ENCODE results near the gene DUSP1. TPM values are rescaled to one million over a fixed set of nuclear protein-coding genes. Genes with fewer than 3 reads are reported as not detected.

The DUSP1 gene
- total and polyA plus RNA-seq, 2 donors (not counting 3 experiments of a cell fraction or from before 2014, with no cell fraction given): 36.1 to 196 TPM

- intact Hi-C loops (cut with micrococcal nuclease): loop anchor here (10.0 kb wide), 1 partner anchor 990 kb away; no protein-coding TSS in a partner anchor
- Histone ChIP-seq H3K36me3 (ENCODE audit: control insufficient read depth in 2 of 2, extremely low read depth in 1 of 2, insufficient read depth in 2 of 2, low read length in 2 of 2) (no peaks in the 10 kb centered on the region), H3K9ac (replicated peaks; ENCODE audit: extremely low read depth, insufficient read depth, low read length) (no peak overlapping the region), H2AFZ (ENCODE audit: low read depth, low read length) (no peak overlapping the region), H3K4me2 (ENCODE audit: insufficient read depth, low read length) (no peak overlapping the region), H3K79me2 (ENCODE audit: control insufficient read depth, insufficient read depth, low read length) (peaks cover 12% of the 10 kb centered on the region), H4K20me1 (replicated peaks; ENCODE audit: control insufficient read depth, extremely low read depth, insufficient read depth, low read length) (no peaks in the 10 kb centered on the region), H3K9me1 (replicated peaks; ENCODE audit: control insufficient read depth, extremely low read depth, insufficient read depth, low read length) (no peaks in the 10 kb centered on the region), H3K4me3 (replicated peaks in 1 of 3; ENCODE audit: insufficient read depth in 1 of 3, low read depth in 1 of 3, low read length in 3 of 3) (no peak overlapping the region), H3K27ac (ENCODE audit: insufficient read depth, low read depth, low read length) (no peak overlapping the region), H3K27me3 (ENCODE audit: control insufficient read depth in 2 of 2, insufficient read depth in 2 of 2, low read length in 2 of 2) (no peaks in the 10 kb centered on the region), H3K9me3 (replicated peaks; ENCODE audit: control insufficient read depth, insufficient read depth, low read length) (no peaks in the 10 kb centered on the region), H3K4me1 (ENCODE audit: control insufficient read depth, extremely low read depth, insufficient read depth, low read length) (peaks cover 26% of the 10 kb centered on the region)
- TF ChIP-seq FOS (IDR thresholded peaks at IDR 0.05; ENCODE audit: borderline replicate concordance, insufficient read depth, low read length): no peak
- no peak for TF ChIP-seq GATA2 (IDR thresholded peaks at IDR 0.05; ENCODE audit: insufficient read depth, insufficient read length, low read depth, low read length)
- TF ChIP-seq EZH2 (IDR thresholded peaks at IDR 0.05; ENCODE audit: borderline replicate concordance, low read depth, low read length, severe bottlenecking): no peak
- TF ChIP-seq MYC (IDR thresholded peaks at IDR 0.05; ENCODE audit: low read depth, low read length): no peak
- no peak for TF ChIP-seq MAX (IDR thresholded peaks at IDR 0.05; ENCODE audit: insufficient read depth, insufficient read length)
- no peak for TF ChIP-seq JUN (IDR thresholded peaks at IDR 0.05; ENCODE audit: borderline replicate concordance, insufficient read depth, insufficient read length, low read depth)
- no peak for TF ChIP-seq POLR2A (IDR thresholded peaks at IDR 0.05; ENCODE audit: low read depth, low read length)
- no peak for TF ChIP-seq POLR2AphosphoS5 (IDR thresholded peaks at IDR 0.05; ENCODE audit: insufficient read depth, low read depth, low read length)
- TF ChIP-seq CTCF (IDR thresholded peaks at IDR 0.05; ENCODE audit: extremely low read depth in 1 of 2, insufficient read depth in 1 of 2, low read depth in 1 of 2, low read length in 2 of 2): no peak
- DNase-seq (ENCODE audit: low read depth, low spot score) (no peak), FAIRE-seq (no peak)
- dilution Hi-C loops (cut with MboI; ENCODE audit: extremely low pct_ligation_motif_present, low sequenced_read_pairs): no loop called here
- BruUV-seq (replicated peaks): no TSS peak
- ChIA-PET POLR2A (no interaction called here), CTCF (interaction anchor here (0.9 to 4.4 kb wide), 7 partner anchors 58 to 156 kb away, joined by 3 to 31 read pairs (median 4); no protein-coding TSS in a partner anchor)
These were observed 3.7 kb upstream of the DUSP1 start for GRCh38 chr5:172774561-172775315.
